Measurements from ENCODE around the gene NME3. TPM values are rescaled to one million over a fixed set of nuclear protein-coding genes. Genes with fewer than 3 reads are reported as not detected.

The NME3 gene
- total and polyA plus RNA-seq, 9 of the 15 experiments (the other 6 are each of a cell fraction or from before 2014, with no cell fraction given), result 0.68 to 76.3 (median 11.5) TPM

DNA sequence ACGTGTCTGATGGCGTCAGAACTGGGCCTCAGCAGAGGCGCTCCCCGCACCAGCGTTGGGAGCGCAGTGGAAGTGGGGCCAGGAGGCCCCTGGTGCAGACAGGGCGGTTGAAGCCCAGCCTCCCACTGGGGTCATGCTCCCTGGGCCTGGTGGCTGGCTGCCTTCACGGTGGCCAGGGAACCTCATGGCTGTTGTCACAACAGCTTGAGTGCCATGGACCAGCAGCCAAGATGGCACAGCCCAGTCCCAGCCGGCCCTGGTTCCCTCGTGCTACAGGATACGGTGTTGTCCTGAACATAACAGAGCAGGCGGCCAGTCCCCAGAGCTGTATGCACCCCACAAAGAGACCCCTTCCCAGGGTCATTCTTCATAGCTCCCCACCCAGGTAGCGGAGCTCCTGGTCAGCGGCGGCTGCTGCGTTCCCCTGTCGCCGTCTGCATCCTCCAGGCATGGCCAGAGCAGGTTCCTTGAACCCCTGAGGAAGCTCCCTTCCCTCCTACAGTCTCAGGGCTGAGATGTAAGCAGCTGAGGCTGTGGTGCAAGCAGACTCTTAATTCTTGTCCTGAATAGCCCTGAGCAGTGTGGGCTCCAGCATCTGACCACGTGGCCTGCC, 29.7 kb downstream of the NME3 start:
- Histone ChIP-seq H3K4me3 (no peak overlapping the region), H3K4me2 (ENCODE audit: insufficient read depth, low read length) (no peak overlapping the region), H3K9ac (ENCODE audit: insufficient read depth in 1 of 2, low read depth in 2 of 2, low read length in 2 of 2) (peak overlapping the region in 1 of 2 experiments; percentile 68; a peak in 1 of 4 replicates), H3K27me3 (ENCODE audit: control insufficient read depth in 2 of 2, insufficient read depth in 2 of 2, low read length in 2 of 2) (no peaks in the 10 kb centered on the region; a peak in 1 of 5 replicates), H3K4me1 (replicated peaks in 1 of 2; ENCODE audit: control insufficient read depth in 2 of 2, insufficient read depth in 2 of 2, low read length in 2 of 2) (peaks cover 0 to 46% of the 10 kb centered on the region in 2 experiments; a peak in 2 of 5 replicates), H4K20me1 (replicated peaks; ENCODE audit: control insufficient read depth, insufficient read depth, low read length) (no peaks in the 10 kb centered on the region), H2AFZ (ENCODE audit: low read depth, low read length) (no peak overlapping the region), H3K9me3 (replicated peaks; ENCODE audit: control insufficient read depth, insufficient read depth, low read depth, low read length) (peaks cover 15% of the 10 kb centered on the region), H3K79me2 (ENCODE audit: control insufficient read depth, insufficient read depth, low read length) (no peaks in the 10 kb centered on the region), H3K9me1 (ENCODE audit: control insufficient read depth, insufficient read depth, low read length) (no peaks in the 10 kb centered on the region), H3K27ac (ENCODE audit: extremely low read depth, low read depth, low read length) (no peak overlapping the region), H3K36me3 (ENCODE audit: control insufficient read depth, insufficient read depth, low read length) (peaks cover 18% of the 10 kb centered on the region; the same call in 1 of the 3 replicates)
- POLR2A ChIA-PET, result interaction anchor here (0.5 kb wide), 1 partner anchor 13 kb away, joined by 3 read pairs; no protein-coding TSS in a partner anchor
- FAIRE-seq (no peak), ATAC-seq (no peak), DNase-seq (ENCODE audit: extremely low read depth in 1 of 4, low spot score in 3 of 4) (no peak)
- 93% methylated on average over 19 of the region's 19 CpGs for WGBS (ENCODE audit: insufficient coverage, low coverage, missing lambda C conversion rate)
- no TSS peak for BruUV-seq (replicated peaks)
- CTCF ChIA-PET (ENCODE audit: low intra/inter-chr PET ratio), result no interaction called here
- TF ChIP-seq HNRNPK (IDR thresholded peaks at IDR 0.05; ENCODE audit: low read depth, low read length, poor library complexity, severe bottlenecking) (no peak), ZNF184 (CRISPR knock-in tag; IDR thresholded peaks at IDR 0.05) (no peak), SMAD2 (IDR thresholded peaks at IDR 0.05; ENCODE audit: low read depth, low read length) (no peak), FOXA3 (CRISPR knock-in tag; conservative IDR thresholded peaks at IDR 0.05 in 1 of 2, IDR thresholded peaks at IDR 0.05 in 1 of 2) (no peak), CHD1 (IDR thresholded peaks at IDR 0.05; ENCODE audit: low read length) (no peak), ZNF431 (CRISPR knock-in tag; IDR thresholded peaks at IDR 0.05) (no peak), TAL1 (IDR thresholded peaks at IDR 0.05) (no peak), JUN (IDR thresholded peaks at IDR 0.05; ENCODE audit: borderline replicate concordance, low read depth, low read length) (no peak), JUN (CRISPR knock-in tag; IDR thresholded peaks at IDR 0.05; ENCODE audit: borderline replicate concordance) (no peak), CSDE1 (IDR thresholded peaks at IDR 0.05) (no peak), ASH1L (IDR thresholded peaks at IDR 0.05; ENCODE audit: borderline replicate concordance, low read depth, partially characterized antibody) (no peak), PHTF2 (CRISPR knock-in tag; IDR thresholded peaks at IDR 0.05) (no peak), ZNF217 (CRISPR knock-in tag; IDR thresholded peaks at IDR 0.05) (no peak), RB1 (IDR thresholded peaks at IDR 0.05; ENCODE audit: low read depth) (no peak), RFX5 (IDR thresholded peaks at IDR 0.05; ENCODE audit: low read depth, low read length) (no peak)
- TF ChIP-seq, protein P1, sequence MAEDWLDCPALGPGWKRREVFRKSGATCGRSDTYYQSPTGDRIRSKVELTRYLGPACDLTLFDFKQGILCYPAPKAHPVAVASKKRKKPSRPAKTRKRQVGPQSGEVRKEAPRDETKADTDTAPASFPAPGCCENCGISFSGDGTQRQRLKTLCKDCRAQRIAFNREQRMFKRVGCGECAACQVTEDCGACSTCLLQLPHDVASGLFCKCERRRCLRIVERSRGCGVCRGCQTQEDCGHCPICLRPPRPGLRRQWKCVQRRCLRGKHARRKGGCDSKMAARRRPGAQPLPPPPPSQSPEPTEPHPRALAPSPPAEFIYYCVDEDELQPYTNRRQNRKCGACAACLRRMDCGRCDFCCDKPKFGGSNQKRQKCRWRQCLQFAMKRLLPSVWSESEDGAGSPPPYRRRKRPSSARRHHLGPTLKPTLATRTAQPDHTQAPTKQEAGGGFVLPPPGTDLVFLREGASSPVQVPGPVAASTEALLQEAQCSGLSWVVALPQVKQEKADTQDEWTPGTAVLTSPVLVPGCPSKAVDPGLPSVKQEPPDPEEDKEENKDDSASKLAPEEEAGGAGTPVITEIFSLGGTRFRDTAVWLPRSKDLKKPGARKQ (CRISPR knock-in tag; IDR thresholded peaks at IDR 0.05), result no peak
- TF ChIP-seq, protein P2, sequence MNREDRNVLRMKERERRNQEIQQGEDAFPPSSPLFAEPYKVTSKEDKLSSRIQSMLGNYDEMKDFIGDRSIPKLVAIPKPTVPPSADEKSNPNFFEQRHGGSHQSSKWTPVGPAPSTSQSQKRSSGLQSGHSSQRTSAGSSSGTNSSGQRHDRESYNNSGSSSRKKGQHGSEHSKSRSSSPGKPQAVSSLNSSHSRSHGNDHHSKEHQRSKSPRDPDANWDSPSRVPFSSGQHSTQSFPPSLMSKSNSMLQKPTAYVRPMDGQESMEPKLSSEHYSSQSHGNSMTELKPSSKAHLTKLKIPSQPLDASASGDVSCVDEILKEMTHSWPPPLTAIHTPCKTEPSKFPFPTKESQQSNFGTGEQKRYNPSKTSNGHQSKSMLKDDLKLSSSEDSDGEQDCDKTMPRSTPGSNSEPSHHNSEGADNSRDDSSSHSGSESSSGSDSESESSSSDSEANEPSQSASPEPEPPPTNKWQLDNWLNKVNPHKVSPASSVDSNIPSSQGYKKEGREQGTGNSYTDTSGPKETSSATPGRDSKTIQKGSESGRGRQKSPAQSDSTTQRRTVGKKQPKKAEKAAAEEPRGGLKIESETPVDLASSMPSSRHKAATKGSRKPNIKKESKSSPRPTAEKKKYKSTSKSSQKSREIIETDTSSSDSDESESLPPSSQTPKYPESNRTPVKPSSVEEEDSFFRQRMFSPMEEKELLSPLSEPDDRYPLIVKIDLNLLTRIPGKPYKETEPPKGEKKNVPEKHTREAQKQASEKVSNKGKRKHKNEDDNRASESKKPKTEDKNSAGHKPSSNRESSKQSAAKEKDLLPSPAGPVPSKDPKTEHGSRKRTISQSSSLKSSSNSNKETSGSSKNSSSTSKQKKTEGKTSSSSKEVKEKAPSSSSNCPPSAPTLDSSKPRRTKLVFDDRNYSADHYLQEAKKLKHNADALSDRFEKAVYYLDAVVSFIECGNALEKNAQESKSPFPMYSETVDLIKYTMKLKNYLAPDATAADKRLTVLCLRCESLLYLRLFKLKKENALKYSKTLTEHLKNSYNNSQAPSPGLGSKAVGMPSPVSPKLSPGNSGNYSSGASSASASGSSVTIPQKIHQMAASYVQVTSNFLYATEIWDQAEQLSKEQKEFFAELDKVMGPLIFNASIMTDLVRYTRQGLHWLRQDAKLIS (CRISPR knock-in tag; IDR thresholded peaks at IDR 0.05), result no peak
- in situ Hi-C loops (cut with MboI), result no loop called here
- intact Hi-C loops (cut with micrococcal nuclease), result no loop called here
